ENCODE data around the gene EIF2D.

The EIF2D gene

GRCh38 chr1:206651958-206652890, 40.0 kb upstream of the EIF2D start:
- TF ChIP-seq CTCF (IDR thresholded peaks at IDR 0.05; ENCODE audit: unreplicated experiment in 3 of 3), result no peak
- Mint-ChIP-seq H3K4me1 (peaks cover 26% of the 10 kb centered on the region), H3K27ac (no peak overlapping the region), H3K9me3 (no peaks in the 10 kb centered on the region), H3K4me3 (no peak overlapping the region), H3K36me3 (ENCODE audit: low read depth) (peaks cover 25% of the 10 kb centered on the region), H3K27me3 (ENCODE audit: low read depth) (peaks cover 7% of the 10 kb centered on the region)

GRCh38 chr1:206651014-206651413, 38.7 kb upstream of the EIF2D start:
- Mint-ChIP-seq H3K9me3 (no peaks in the 10 kb centered on the region), H3K36me3 (ENCODE audit: low read depth) (peaks cover 31% of the 10 kb centered on the region), H3K4me3 (no peak overlapping the region), H3K4me1 (peaks cover 21% of the 10 kb centered on the region), H3K27ac (no peak overlapping the region), H3K27me3 (ENCODE audit: low read depth) (peaks cover 3% of the 10 kb centered on the region)
- TF ChIP-seq CTCF (IDR thresholded peaks at IDR 0.05; ENCODE audit: unreplicated experiment in 3 of 3), result no peak

- Mint-ChIP-seq H3K4me3 (no peak overlapping the region), H3K4me1 (peaks cover 9% of the 10 kb centered on the region), H3K27me3 (ENCODE audit: low read depth) (peaks cover 3% of the 10 kb centered on the region), H3K27ac (no peak overlapping the region), H3K36me3 (ENCODE audit: low read depth) (peaks cover 31% of the 10 kb centered on the region), H3K9me3 (no peaks in the 10 kb centered on the region)
- no peak for TF ChIP-seq CTCF (IDR thresholded peaks at IDR 0.05; ENCODE audit: unreplicated experiment in 3 of 3)
Observed at GRCh38 chr1:206649261-206649921, 37.1 kb upstream of the EIF2D start.

- H3K27ac Mint-ChIP-seq, result peak overlapping the region in 2 of 3 experiments; percentile 5 to 11
- H3K4me1 Mint-ChIP-seq, result peaks cover 5% of the 10 kb centered on the region
- TF ChIP-seq CTCF (IDR thresholded peaks at IDR 0.05; ENCODE audit: unreplicated experiment in 3 of 3), result no peak
- no peak overlapping the region for H3K4me3 Mint-ChIP-seq
- H3K9me3 Mint-ChIP-seq, result no peaks in the 10 kb centered on the region
- H3K36me3 Mint-ChIP-seq (ENCODE audit: low read depth), result peaks cover 31% of the 10 kb centered on the region
- H3K27me3 Mint-ChIP-seq (ENCODE audit: low read depth), result peaks cover 3% of the 10 kb centered on the region
Observed at GRCh38 chr1:206647224-206647623, 35.0 kb upstream of the EIF2D start.

- Mint-ChIP-seq H3K27me3 (ENCODE audit: low read depth) (peaks cover 3% of the 10 kb centered on the region), H3K27ac (peak overlapping the region in 2 of 3 experiments; percentile 5 to 11), H3K4me1 (no peaks in the 10 kb centered on the region), H3K9me3 (no peaks in the 10 kb centered on the region), H3K4me3 (no peak overlapping the region), H3K36me3 (ENCODE audit: low read depth) (peaks cover 33% of the 10 kb centered on the region)
- TF ChIP-seq CTCF (IDR thresholded peaks at IDR 0.05; ENCODE audit: unreplicated experiment in 3 of 3), result no peak
Observed at GRCh38 chr1:206646504-206646903, 34.2 kb upstream of the EIF2D start.
